Prostate gland (tissue), 2 donors: ENCODE data around the gene DOCK4.

ENCODE experiments used
- CTCF ChIP-seq, 4 experiments: fragments of 200-600 bp in 2 of 4; fragments of 450-650 bp in 2 of 4; sonication (generic) in 2 of 4; IDR thresholded peaks; 1 replicate in 3 of 4; 2 replicates in 1 of 4; pipeline ENCODE4 v1.5.1; 2016 to 2019; ENCODE audit warnings: antibody characterized with exemption in 4 of 4, mild to moderate bottlenecking in 2 of 4, moderate library complexity in 2 of 4
- POLR2AphosphoS5 ChIP-seq: sonication (generic); formaldehyde crosslinking; IDR thresholded peaks from one replicate; pipeline ENCODE4 v1.6.1; 2017; ENCODE audit warnings: antibody characterized with exemption

DNA sequence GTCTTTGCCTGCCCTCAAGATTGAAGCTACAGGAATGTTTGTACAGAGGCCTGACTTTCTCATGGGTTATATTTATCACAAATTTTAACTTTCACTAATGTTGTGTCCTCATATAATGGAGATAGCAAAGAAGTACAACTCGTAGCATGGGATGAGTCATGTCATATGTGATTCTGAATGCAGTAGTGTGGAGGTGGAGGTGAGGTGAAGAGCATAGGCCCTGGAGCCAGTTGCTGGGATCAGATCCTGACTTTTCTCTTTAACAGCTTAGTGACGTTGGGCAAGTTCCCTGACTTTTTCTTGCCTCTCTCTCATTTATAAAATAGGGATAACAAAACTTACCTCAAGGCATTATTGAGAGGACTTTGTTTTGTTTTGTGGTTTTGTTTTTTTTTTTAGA is 511.8 kb downstream of the DOCK4 start:
- TF ChIP-seq CTCF (IDR thresholded peaks at IDR 0.05): no peak
- TF ChIP-seq POLR2AphosphoS5: no peak
